ENCODE results near the gene ZNF846. TPM values are rescaled to one million over a fixed set of nuclear protein-coding genes. Genes with fewer than 3 reads are reported as not detected.

Gene ZNF846
- total and polyA plus RNA-seq, 10 of the 15 experiments (the other 5 are each of a cell fraction or from before 2014, with no cell fraction given) = 0.64 to 4.1 (median 1.6) TPM

DNA sequence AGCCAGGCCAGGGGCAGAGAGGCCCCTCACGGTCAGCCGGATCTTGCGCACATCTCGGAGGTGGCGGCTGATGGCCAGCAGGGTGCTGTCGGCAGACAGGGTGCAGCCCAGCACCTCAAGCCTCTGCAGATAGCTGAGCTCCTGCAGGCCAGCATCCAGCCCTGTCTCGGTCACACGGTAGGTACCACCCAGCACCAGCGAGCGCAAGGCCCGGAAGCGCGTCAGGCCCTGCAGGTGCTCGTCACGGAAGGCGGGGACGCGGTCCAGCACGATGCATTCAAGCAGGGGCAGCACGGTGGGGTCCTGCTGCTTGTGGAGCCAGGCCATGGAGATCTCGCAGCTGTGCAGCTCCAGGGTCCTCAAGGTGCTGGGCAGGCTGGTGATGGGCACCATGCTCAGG, 42.6 kb upstream of the ZNF846 start (continued):
- TF ChIP-seq PRDM15 (CRISPR knock-in tag; IDR thresholded peaks at IDR 0.05) (no peak), GATAD2B (conservative IDR thresholded peaks at IDR 0.05; ENCODE audit: low read depth) (no peak), POLR2AphosphoS2 (IDR thresholded peaks at IDR 0.05; ENCODE audit: low read depth, low read length) (no peak), SRF (IDR thresholded peaks at IDR 0.05; ENCODE audit: low read depth in 2 of 2, low read length in 2 of 2) (no peak), NFXL1 (IDR thresholded peaks at IDR 0.05; ENCODE audit: borderline replicate concordance) (no peak), TCF7 (IDR thresholded peaks at IDR 0.05; ENCODE audit: borderline replicate concordance) (no peak)

DNA sequence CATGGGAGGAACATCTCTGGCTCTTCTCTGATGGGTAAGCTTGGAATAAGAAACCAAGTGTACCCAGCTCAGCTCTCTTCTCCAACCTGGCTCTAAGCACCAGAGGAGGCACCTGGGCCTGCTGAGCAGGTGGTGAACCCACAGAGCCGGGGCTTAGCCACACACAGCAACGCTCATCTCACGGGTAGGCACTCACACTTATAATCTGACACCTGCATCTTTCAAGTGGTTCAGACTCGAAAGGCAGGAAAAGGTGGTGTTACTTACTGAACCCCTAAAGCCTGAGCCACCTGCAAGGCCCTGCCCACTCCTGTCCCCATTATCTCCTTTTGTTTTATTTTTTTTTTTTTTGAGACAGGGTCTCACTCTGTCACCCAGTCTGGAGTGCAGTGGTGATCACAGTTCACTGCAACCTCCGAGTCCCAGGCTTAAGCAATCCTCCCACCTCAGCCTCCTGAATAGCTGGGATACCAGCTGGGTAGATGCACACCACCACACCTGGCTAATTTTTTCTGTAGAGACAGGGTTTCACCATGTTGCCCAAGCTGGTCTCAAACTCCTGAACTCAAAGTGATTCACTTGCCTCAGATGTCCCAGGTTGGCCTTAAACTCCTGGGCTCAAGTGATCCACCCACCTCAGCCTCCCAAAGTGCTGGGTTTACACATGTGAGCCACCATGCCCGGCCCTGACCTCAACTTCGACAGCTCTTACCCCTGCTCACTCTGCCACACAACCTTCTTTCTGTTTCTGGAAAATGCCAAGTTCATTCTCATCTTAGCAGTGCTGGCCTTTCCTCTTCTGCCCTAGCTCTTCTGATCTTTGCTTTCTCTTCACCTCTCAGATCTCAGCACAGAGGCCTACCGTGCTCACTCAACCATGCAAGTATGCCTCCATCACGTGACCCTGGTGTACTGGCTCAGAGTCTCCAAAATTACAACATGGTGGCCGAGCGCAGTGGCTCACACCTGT, 40.6 kb upstream of the ZNF846 start:
- in situ Hi-C loops (cut with MboI) = no loop called here
- Histone ChIP-seq H3K27ac (ENCODE audit: control insufficient read depth, insufficient read depth) (no peak overlapping the region), H4K20me1 (ENCODE audit: control insufficient read depth, insufficient read depth) (no peaks in the 10 kb centered on the region), H3K4me1 (ENCODE audit: control insufficient read depth, insufficient read depth, low read length) (no peaks in the 10 kb centered on the region), H2AFZ (ENCODE audit: control insufficient read depth, low read depth, low read length) (no peak overlapping the region), H3K27me3 (replicated peaks in 1 of 2; ENCODE audit: control insufficient read depth in 2 of 2, insufficient read depth in 2 of 2, low read length in 1 of 2) (no peaks in the 10 kb centered on the region), H3K9me3 (replicated peaks; ENCODE audit: control insufficient read depth, insufficient read depth, low read length) (no peaks in the 10 kb centered on the region), H3K4me3 (no peak overlapping the region), H3K36me3 (ENCODE audit: control insufficient read depth in 2 of 2, insufficient read depth in 2 of 2, low read length in 1 of 2) (peaks cover 11 to 21% of the 10 kb centered on the region in 2 experiments), H3K4me2 (ENCODE audit: control insufficient read depth, insufficient read depth) (no peak overlapping the region), H3K9ac (ENCODE audit: control insufficient read depth, insufficient read depth, low read length) (no peak overlapping the region), H3K79me2 (ENCODE audit: control insufficient read depth, insufficient read depth, low read length) (no peaks in the 10 kb centered on the region)
- ATAC-seq (no peak), FAIRE-seq (no peak), DNase-seq (ENCODE audit: low read depth, low spot score) (no peak)
- 57% methylated on average over 11 of the region's 11 CpGs for WGBS (ENCODE audit: insufficient coverage, insufficient replicate concordance, low lambda C conversion rate, missing lambda C conversion rate)
- intact Hi-C loops (cut with micrococcal nuclease; ENCODE audit: unreplicated experiment) = no loop called here
- ChIA-PET RAD21 (ENCODE audit: unreplicated experiment) (no interaction called here), CTCF (interaction anchor here (1.4 to 1.7 kb wide), 2 partner anchors 10 to 12 kb away, joined by 4 to 5 read pairs; no protein-coding TSS in a partner anchor), POLR2A (interaction anchor here (0.6 to 0.7 kb wide), 2 partner anchors 10 to 175 kb away, joined by 3 to 5 read pairs; partner anchors contain the start of gene FBXL12), SMC1A (ENCODE audit: uncharacterized antibody, unreplicated experiment) (interaction anchor here (0.6 kb wide), 1 partner anchor 1588 kb away, joined by 3 read pairs; no protein-coding TSS in a partner anchor)
- BruUV-seq (replicated peaks) = no TSS peak
- TF ChIP-seq CREM (IDR thresholded peaks at IDR 0.05; ENCODE audit: low read depth) (no peak), PAX5 (IDR thresholded peaks at IDR 0.05; ENCODE audit: borderline replicate concordance, low read depth, low read length) (peak; percentile 23; the same call in 1 of the 2 replicates), MEF2A (IDR thresholded peaks at IDR 0.05; ENCODE audit: insufficient read depth, low read depth, low read length) (no peak), HDAC6 (IDR thresholded peaks at IDR 0.05; ENCODE audit: unreplicated experiment) (no peak), TARDBP (IDR thresholded peaks at IDR 0.05; ENCODE audit: borderline replicate concordance) (no peak), RAD51 (IDR thresholded peaks at IDR 0.05) (no peak), KLF5 (IDR thresholded peaks at IDR 0.05; ENCODE audit: partially characterized antibody) (no peak), KDM1A (IDR thresholded peaks at IDR 0.05; ENCODE audit: borderline replicate concordance) (no peak), WRNIP1 (IDR thresholded peaks at IDR 0.05; ENCODE audit: borderline replicate concordance, low read depth, low read length) (no peak)
- TF ChIP-seq, protein P1, sequence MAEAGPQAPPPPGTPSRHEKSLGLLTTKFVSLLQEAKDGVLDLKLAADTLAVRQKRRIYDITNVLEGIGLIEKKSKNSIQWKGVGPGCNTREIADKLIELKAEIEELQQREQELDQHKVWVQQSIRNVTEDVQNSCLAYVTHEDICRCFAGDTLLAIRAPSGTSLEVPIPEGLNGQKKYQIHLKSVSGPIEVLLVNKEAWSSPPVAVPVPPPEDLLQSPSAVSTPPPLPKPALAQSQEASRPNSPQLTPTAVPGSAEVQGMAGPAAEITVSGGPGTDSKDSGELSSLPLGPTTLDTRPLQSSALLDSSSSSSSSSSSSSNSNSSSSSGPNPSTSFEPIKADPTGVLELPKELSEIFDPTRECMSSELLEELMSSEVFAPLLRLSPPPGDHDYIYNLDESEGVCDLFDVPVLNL (IDR thresholded peaks at IDR 0.05; ENCODE audit: low read depth, low read length) = no peak

Measured in GM12878 (cell line).